Measurements from ENCODE around the gene REXO4.

DNA sequence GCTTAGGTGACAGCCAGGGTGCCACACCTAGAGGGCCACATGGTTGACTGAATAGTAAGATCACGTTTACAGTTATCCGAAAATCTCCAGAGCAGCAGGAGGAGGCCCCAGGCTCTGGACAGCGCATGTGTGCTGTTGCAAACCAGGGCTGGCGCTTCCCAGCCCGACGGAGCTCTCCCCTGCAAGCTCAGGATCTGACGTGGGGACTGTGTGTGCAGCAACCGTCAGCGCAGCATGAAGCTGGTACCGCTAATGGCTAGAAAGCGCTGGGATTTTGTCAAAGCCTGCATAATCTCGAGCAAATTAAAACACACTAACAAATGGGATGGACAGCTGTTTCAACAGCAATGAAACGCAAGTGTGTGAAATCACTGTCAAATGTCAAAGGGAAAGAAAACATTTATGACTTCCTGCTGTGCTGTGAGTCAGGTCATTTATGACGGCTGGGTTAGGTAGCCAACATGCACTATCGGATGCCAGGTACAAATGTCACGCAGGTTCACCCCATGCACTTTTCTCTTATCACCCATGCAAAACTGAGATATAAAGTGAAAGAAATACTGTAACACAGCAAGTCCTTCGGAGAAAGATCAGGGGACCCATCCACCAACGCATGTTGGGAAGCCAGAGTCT, 49.4 kb downstream of the REXO4 start:
- TF ChIP-seq CTCF (IDR thresholded peaks at IDR 0.05), result no peak
- no peak for TF ChIP-seq POLR2A (IDR thresholded peaks at IDR 0.05)
- no peak for TF ChIP-seq EP300 (IDR thresholded peaks at IDR 0.05; ENCODE audit: low read depth)

Data from transverse colon (tissue), 3 donors.